ENCODE results near the gene CEP104. TPM values are rescaled to one million over a fixed set of nuclear protein-coding genes. Genes with fewer than 3 reads are reported as not detected.

The CEP104 gene
- total and polyA plus RNA-seq, 10 of the 15 experiments (the other 5 are each of a cell fraction or from before 2014, with no cell fraction given): 7.2 to 34.8 (median 19.3) TPM

DNA sequence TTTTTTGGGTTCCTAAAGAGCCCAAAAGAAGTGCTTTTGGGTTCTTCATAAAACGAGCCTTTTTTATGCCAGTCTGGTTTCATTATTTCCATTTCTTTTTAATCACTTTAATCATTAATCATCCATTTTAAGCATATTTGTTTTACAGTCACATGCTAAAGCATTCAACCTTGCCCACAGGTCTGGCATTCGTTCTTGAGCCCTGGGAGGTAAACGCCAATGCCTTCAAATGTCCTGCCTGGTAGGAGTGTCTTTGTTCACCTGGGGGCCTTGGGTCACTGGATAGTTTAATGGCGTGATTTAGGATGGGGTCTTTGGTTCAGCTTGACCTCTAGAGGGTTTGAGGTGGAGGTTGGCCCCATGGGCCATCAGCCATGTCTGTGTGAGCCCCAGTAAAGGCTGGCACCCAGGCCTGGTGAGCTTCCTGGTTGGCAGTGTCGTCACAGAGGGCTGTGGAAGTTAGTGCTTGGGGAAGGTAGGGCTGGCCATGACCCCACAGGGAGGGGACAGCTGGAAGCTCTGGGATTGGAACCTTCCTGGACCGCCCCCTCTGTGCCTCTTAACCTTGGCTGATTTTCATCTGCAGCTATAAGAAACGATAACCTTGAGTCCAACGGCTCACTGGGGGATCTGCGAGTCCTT is 22.9 kb upstream of the CEP104 start (continued):
- TF ChIP-seq GATAD2B (conservative IDR thresholded peaks at IDR 0.05; ENCODE audit: low read depth): no peak
- no peak for TF ChIP-seq SUPT20H (IDR thresholded peaks at IDR 0.05; ENCODE audit: borderline replicate concordance, control insufficient read depth, low read depth, low read length)

DNA sequence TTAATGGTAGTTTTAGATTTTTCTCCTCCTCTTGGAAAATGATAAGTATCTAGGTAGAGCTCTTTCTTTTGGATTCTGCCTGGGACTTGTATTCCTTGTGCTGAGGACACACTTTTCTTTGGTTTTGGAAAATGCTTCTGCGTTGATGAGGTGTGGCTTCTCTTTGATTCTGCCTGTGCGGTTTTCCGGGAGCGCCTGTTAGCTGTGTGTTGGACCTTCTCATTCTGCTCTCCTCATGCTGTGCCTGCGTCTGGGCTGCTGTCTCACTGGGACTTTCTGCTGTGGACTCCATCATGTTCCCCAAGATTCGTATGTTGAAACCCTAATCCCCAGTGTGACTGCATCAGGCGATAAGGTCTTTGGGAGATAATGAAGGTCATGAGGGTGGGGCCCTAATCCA is 22.1 kb upstream of the CEP104 start:
- Histone ChIP-seq H3K27me3 (replicated peaks in 1 of 2; ENCODE audit: control insufficient read depth in 2 of 2, insufficient read depth in 2 of 2, low read length in 1 of 2) (no peaks in the 10 kb centered on the region), H3K4me2 (ENCODE audit: control insufficient read depth, insufficient read depth) (no peak overlapping the region), H3K4me1 (ENCODE audit: control insufficient read depth, insufficient read depth, low read length) (no peaks in the 10 kb centered on the region), H3K36me3 (ENCODE audit: control insufficient read depth in 2 of 2, insufficient read depth in 2 of 2, low read length in 1 of 2) (peaks cover 0 to 10% of the 10 kb centered on the region in 2 experiments; a peak in 1 of 4 replicates), H3K9me3 (replicated peaks; ENCODE audit: control insufficient read depth, insufficient read depth, low read length) (no peaks in the 10 kb centered on the region), H3K79me2 (ENCODE audit: control insufficient read depth, insufficient read depth, low read length) (no peaks in the 10 kb centered on the region), H3K4me3 (no peak overlapping the region), H3K9ac (ENCODE audit: control insufficient read depth, insufficient read depth, low read length) (no peak overlapping the region), H2AFZ (ENCODE audit: control insufficient read depth, low read depth, low read length) (no peak overlapping the region), H4K20me1 (ENCODE audit: control insufficient read depth, insufficient read depth) (no peaks in the 10 kb centered on the region), H3K27ac (ENCODE audit: control insufficient read depth, insufficient read depth) (no peak overlapping the region)
- DNase-seq (ENCODE audit: low read depth, low spot score) (no peak), FAIRE-seq (no peak), ATAC-seq (no peak)
- no peak for TF ChIP-seq CREM (IDR thresholded peaks at IDR 0.05; ENCODE audit: low read depth)
- SMC1A ChIA-PET (ENCODE audit: uncharacterized antibody, unreplicated experiment): no interaction called here
- POLR2A ChIA-PET: no interaction called here
- RAD21 ChIA-PET (ENCODE audit: unreplicated experiment): no interaction called here
- intact Hi-C loops (cut with micrococcal nuclease; ENCODE audit: unreplicated experiment): no loop called here
- in situ Hi-C loops (cut with MboI): no loop called here
- no TSS peak for BruUV-seq (replicated peaks)
- whole genome bisulfite sequencing (ENCODE audit: insufficient coverage, insufficient replicate concordance, low lambda C conversion rate, missing lambda C conversion rate): 94% methylated on average over 7 of the region's 7 CpGs
- CTCF ChIA-PET: no interaction called here

DNA sequence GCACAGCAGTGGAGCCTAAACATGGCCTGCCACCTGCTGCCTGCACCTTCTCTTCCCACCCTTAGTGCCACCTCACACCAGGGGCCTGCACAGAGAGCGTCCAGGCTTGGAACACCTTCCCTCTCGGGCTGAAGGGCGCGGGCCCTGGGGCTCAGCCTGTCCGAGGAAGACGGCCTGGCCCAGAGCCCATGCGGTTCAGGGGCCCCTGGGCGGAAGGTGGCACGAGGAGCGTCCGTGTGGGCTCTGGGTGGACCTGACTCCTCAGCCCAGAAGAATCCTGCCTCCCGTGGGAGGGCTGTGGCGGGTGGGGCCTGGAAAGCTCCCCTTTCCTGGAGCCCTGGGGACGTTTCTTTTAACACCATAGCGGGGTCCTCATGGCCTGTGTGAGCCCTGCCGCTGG is 19.7 kb upstream of the CEP104 start:
- RAD21 ChIA-PET (ENCODE audit: unreplicated experiment): no interaction called here
- SMC1A ChIA-PET (ENCODE audit: uncharacterized antibody, unreplicated experiment): interaction anchor here (0.6 kb wide), 1 partner anchor 1280 kb away, joined by 3 read pairs; no protein-coding TSS in a partner anchor
- no peak for DNase-seq (ENCODE audit: low read depth, low spot score)
- Histone ChIP-seq H3K36me3 (ENCODE audit: control insufficient read depth in 2 of 2, insufficient read depth in 2 of 2, low read length in 1 of 2) (peaks cover 0 to 16% of the 10 kb centered on the region in 2 experiments; a peak in 2 of 4 replicates), H3K79me2 (ENCODE audit: control insufficient read depth, insufficient read depth, low read length) (no peaks in the 10 kb centered on the region), H3K27me3 (replicated peaks in 1 of 2; ENCODE audit: control insufficient read depth in 2 of 2, insufficient read depth in 2 of 2, low read length in 1 of 2) (no peaks in the 10 kb centered on the region), H4K20me1 (ENCODE audit: control insufficient read depth, insufficient read depth) (no peaks in the 10 kb centered on the region), H3K4me2 (ENCODE audit: control insufficient read depth, insufficient read depth) (no peak overlapping the region), H3K4me3 (no peak overlapping the region), H3K9ac (ENCODE audit: control insufficient read depth, insufficient read depth, low read length) (no peak overlapping the region), H3K4me1 (ENCODE audit: control insufficient read depth, insufficient read depth, low read length) (no peaks in the 10 kb centered on the region), H3K27ac (ENCODE audit: control insufficient read depth, insufficient read depth) (no peak overlapping the region), H2AFZ (ENCODE audit: control insufficient read depth, low read depth, low read length) (no peak overlapping the region), H3K9me3 (replicated peaks; ENCODE audit: control insufficient read depth, insufficient read depth, low read length) (no peaks in the 10 kb centered on the region)
- TF ChIP-seq ESRRA (IDR thresholded peaks at IDR 0.05; ENCODE audit: low read length): no peak
- TF ChIP-seq, protein P1, sequence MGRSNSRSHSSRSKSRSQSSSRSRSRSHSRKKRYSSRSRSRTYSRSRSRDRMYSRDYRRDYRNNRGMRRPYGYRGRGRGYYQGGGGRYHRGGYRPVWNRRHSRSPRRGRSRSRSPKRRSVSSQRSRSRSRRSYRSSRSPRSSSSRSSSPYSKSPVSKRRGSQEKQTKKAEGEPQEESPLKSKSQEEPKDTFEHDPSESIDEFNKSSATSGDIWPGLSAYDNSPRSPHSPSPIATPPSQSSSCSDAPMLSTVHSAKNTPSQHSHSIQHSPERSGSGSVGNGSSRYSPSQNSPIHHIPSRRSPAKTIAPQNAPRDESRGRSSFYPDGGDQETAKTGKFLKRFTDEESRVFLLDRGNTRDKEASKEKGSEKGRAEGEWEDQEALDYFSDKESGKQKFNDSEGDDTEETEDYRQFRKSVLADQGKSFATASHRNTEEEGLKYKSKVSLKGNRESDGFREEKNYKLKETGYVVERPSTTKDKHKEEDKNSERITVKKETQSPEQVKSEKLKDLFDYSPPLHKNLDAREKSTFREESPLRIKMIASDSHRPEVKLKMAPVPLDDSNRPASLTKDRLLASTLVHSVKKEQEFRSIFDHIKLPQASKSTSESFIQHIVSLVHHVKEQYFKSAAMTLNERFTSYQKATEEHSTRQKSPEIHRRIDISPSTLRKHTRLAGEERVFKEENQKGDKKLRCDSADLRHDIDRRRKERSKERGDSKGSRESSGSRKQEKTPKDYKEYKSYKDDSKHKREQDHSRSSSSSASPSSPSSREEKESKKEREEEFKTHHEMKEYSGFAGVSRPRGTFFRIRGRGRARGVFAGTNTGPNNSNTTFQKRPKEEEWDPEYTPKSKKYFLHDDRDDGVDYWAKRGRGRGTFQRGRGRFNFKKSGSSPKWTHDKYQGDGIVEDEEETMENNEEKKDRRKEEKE (IDR thresholded peaks at IDR 0.05): no peak
- TF ChIP-seq, protein P2, sequence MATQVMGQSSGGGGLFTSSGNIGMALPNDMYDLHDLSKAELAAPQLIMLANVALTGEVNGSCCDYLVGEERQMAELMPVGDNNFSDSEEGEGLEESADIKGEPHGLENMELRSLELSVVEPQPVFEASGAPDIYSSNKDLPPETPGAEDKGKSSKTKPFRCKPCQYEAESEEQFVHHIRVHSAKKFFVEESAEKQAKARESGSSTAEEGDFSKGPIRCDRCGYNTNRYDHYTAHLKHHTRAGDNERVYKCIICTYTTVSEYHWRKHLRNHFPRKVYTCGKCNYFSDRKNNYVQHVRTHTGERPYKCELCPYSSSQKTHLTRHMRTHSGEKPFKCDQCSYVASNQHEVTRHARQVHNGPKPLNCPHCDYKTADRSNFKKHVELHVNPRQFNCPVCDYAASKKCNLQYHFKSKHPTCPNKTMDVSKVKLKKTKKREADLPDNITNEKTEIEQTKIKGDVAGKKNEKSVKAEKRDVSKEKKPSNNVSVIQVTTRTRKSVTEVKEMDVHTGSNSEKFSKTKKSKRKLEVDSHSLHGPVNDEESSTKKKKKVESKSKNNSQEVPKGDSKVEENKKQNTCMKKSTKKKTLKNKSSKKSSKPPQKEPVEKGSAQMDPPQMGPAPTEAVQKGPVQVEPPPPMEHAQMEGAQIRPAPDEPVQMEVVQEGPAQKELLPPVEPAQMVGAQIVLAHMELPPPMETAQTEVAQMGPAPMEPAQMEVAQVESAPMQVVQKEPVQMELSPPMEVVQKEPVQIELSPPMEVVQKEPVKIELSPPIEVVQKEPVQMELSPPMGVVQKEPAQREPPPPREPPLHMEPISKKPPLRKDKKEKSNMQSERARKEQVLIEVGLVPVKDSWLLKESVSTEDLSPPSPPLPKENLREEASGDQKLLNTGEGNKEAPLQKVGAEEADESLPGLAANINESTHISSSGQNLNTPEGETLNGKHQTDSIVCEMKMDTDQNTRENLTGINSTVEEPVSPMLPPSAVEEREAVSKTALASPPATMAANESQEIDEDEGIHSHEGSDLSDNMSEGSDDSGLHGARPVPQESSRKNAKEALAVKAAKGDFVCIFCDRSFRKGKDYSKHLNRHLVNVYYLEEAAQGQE (IDR thresholded peaks at IDR 0.05; ENCODE audit: low read depth, low read length): no peak
- TF ChIP-seq POU2F2 (IDR thresholded peaks at IDR 0.05; ENCODE audit: borderline replicate concordance, low read depth, low read length): no peak
- no peak for TF ChIP-seq POLR2AphosphoS5 (IDR thresholded peaks at IDR 0.05; ENCODE audit: low read length)
- no peak for TF ChIP-seq RBBP5 (conservative IDR thresholded peaks at IDR 0.05)
- POLR2A ChIA-PET: no interaction called here
- ATAC-seq: no peak
- CTCF ChIA-PET: no interaction called here
- in situ Hi-C loops (cut with MboI) (no loop called here), intact Hi-C loops (cut with micrococcal nuclease; ENCODE audit: unreplicated experiment) (no loop called here)
- FAIRE-seq: no peak
- BruUV-seq (replicated peaks): no TSS peak
- WGBS (ENCODE audit: insufficient coverage, insufficient replicate concordance, low lambda C conversion rate, missing lambda C conversion rate): 92% methylated on average over 15 of the region's 16 CpGs
